Kidney (tissue), 14 donors: ENCODE measurements around the gene LMBRD2. TPM values are rescaled to one million over a fixed set of nuclear protein-coding genes. Genes with fewer than 3 reads are reported as not detected.
A peak's percentile ranks its signal among the peaks of the same experiment; 100 is the strongest.

ENCODE experiments used
- DNase-seq, 5 donors: peaks; one replicate each; pipeline ENCODE4 v3.0.0-alpha.2; 2013 to 2020
- FAIRE-seq: peaks from 2 replicates; lab custom pipeline; 2012; peaks lifted over from hg19 to GRCh38; lab: Jason Lieb, UNC
- H3K27ac ChIP-seq, 2 donors: one replicate each; pipeline ENCODE4 v1.7.0; 2013; ENCODE audit warnings: low read depth in 2 of 2, low read length in 2 of 2, inconsistent platforms in 1 of 2
- H3K27me3 ChIP-seq: one replicate; pipeline ENCODE4 v1.7.1; 2013; ENCODE audit warnings: low read length, inconsistent platforms; ENCODE audit not compliant: control insufficient read depth, insufficient read depth
- H3K36me3 ChIP-seq, 3 donors: one replicate each; pipeline versions ENCODE4 v1.7.0 to v1.7.1; 2013; ENCODE audit warnings: low read length in 3 of 3, control low read depth in 1 of 3, inconsistent platforms in 1 of 3; ENCODE audit not compliant: insufficient read depth in 3 of 3, control insufficient read depth in 2 of 3
- H3K4me1 ChIP-seq, 3 donors: one replicate each; pipeline versions ENCODE4 v1.7.0 to v1.7.1; 2013; ENCODE audit warnings: low read length in 3 of 3, inconsistent platforms in 1 of 3, low read depth in 1 of 3; ENCODE audit not compliant: control insufficient read depth in 2 of 3, insufficient read depth in 2 of 3
- H3K4me3 ChIP-seq, 3 donors: one replicate each; pipeline versions ENCODE4 v1.7.0 to v1.8.1; 2013; ENCODE audit warnings: low read length in 3 of 3, control low read depth in 1 of 3, inconsistent platforms in 1 of 3
- H3K9ac ChIP-seq, 3 donors: one replicate each; pipeline versions ENCODE4 v1.7.0 to v1.7.1; 2013; ENCODE audit warnings: low read length in 3 of 3, control low read depth in 1 of 3, inconsistent platforms in 1 of 3
- H3K9me3 ChIP-seq, 3 donors: one replicate each; pipeline versions ENCODE4 v1.7.0 to v1.7.1; 2013; ENCODE audit warnings: low read length in 3 of 3, control low read depth in 1 of 3, inconsistent platforms in 1 of 3; ENCODE audit not compliant: control insufficient read depth in 2 of 3, insufficient read depth in 1 of 3
- CTCF ChIP-seq: IDR thresholded peaks from 3 replicates; pipeline ENCODE4 v1.5.1; 2012; ENCODE audit warnings: mild to moderate bottlenecking, moderate library complexity, borderline replicate concordance; ENCODE audit not compliant: insufficient read depth; ENCODE audit errors: extremely low read depth
- intact Hi-C: fragments of 100-400 bp; cut with DNase I; formaldehyde crosslinking; loops from one replicate; pipeline ENCODE4 v1.11.1; 2022
- polyA plus RNA-seq: library from polyadenylated mRNA; stranded (reverse); fragments of 350-450 nt; fragmentation: Illumina TruSeq; extraction: RNeasy Lipid Tissue Mini Kit (QIAGEN cat#74804); gene quantifications from one replicate; pipeline ENCODE4 v1.2.3, GENCODE V29; 2014; ENCODE audit warnings: low read depth, low replicate concordance; ENCODE audit not compliant: insufficient read depth
- total RNA-seq: library from RNA; stranded (reverse); fragmentation: NEBNext Ultra II Directional; extraction: Animal tissue kit (Norgen Biotek cat#: 25700); gene quantifications from one replicate; pipeline ENCODE4 v1.2.1, GENCODE V29; 2021
- donor health status: control.
- donor health status: control.
- donor health status: control.
- donor health status: control.
- donor health status: control.
- donor health status: DM: yes; HTN: yes; CAD: no.
- donor health status: Normal renal cell carcinoma (clear cell type).

LMBRD2 gene
- total and polyA plus RNA-seq, 2 donors from 2014 or later: 4.0 to 13.6 TPM

- peak; percentile 44 for TF ChIP-seq CTCF
- DNase-seq (peak in 2 of 5 donors; percentile 49 to 55), FAIRE-seq (peak; percentile 30)
- H3K36me3 ChIP-seq: peaks cover 8 to 21% (median 10%) of the 10 kb centered on the region in 3 donors
- no peaks in the 10 kb centered on the region for H3K4me1 ChIP-seq
- no peak overlapping the region for H3K9ac ChIP-seq
- intact Hi-C loops: no loop called here
- H3K27me3 ChIP-seq: no peaks in the 10 kb centered on the region
- H3K4me3 ChIP-seq: no peak overlapping the region
- H3K9me3 ChIP-seq: no peaks in the 10 kb centered on the region
- H3K27ac ChIP-seq: no peak overlapping the region
Measured at GRCh38 chr5:36177715-36178523, 26.2 kb upstream of the LMBRD2 start.

- FAIRE-seq (no peak), DNase-seq (no peak)
- no peaks in the 10 kb centered on the region for H3K27me3 ChIP-seq
- no peaks in the 10 kb centered on the region for H3K4me1 ChIP-seq
- TF ChIP-seq CTCF: no peak
- no peak overlapping the region for H3K9ac ChIP-seq
- H3K4me3 ChIP-seq: no peak overlapping the region
- peaks cover 10 to 21% (median 10%) of the 10 kb centered on the region in 3 donors for H3K36me3 ChIP-seq
- H3K9me3 ChIP-seq: no peaks in the 10 kb centered on the region
- intact Hi-C loops: no loop called here
- H3K27ac ChIP-seq: no peak overlapping the region
Measured at GRCh38 chr5:36177154-36177553, 25.5 kb upstream of the LMBRD2 start.

GRCh38 chr5:36175043-36175442, 23.4 kb upstream of the LMBRD2 start:
- Histone ChIP-seq H3K36me3 (peaks cover 8 to 15% (median 15%) of the 10 kb centered on the region in 3 donors), H3K4me3 (no peak overlapping the region), H3K27me3 (no peaks in the 10 kb centered on the region), H3K4me1 (no peaks in the 10 kb centered on the region), H3K9me3 (no peaks in the 10 kb centered on the region), H3K27ac (no peak overlapping the region), H3K9ac (no peak overlapping the region)
- DNase-seq: no peak
- intact Hi-C loops: no loop called here
- no peak for TF ChIP-seq CTCF
- no peak for FAIRE-seq
